GM19463 (cell line): ENCODE results near the gene CCNA2.

Source experiments
- ATAC-seq: cut with Tn5 transposase; IDR thresholded peaks from one replicate; pipeline ENCODE4 v1.9.1; 2021; ENCODE audit warnings: mild to moderate bottlenecking, moderate library complexity; ENCODE audit not compliant: unreplicated experiment

CCNA2 gene

DNA sequence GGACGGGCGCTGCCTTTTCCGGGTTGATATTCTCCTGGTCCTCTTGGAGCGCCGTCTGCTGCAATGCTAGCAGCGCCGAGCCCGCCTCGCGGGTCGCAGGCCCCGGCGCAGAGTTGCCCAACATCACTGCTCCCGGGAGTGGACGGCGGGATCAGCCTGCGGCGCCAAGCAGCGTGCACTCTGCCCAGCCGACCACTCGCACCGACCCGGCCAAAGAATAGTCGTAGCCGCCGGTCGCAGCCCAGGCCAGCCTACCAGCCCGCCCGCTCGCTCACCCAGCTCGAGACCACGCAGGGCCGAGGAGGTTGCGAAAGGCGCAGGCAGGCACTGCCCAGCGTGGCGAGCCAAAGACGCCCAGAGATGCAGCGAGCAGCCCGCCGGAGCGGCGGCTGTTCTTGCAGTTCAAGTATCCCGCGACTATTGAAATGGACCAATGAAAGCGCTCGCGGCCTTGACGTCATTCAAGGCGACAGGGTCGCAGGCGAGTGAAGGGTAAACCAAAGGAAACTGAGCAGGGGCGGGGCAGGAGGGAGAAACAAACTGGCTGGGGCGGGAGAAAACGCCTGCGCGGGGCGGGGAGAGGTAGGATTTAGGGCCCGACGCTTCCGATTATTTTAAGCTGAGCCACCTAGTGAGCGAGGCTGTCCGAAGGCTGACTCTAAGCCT, at the start of gene CCNA2:
Gene CCNA2 (minus strand): TSS at position 379 of the 666 bp plus-strand sequence. CDS start 255 bp downstream, at position 124.
- ATAC-seq, result peak; percentile 92

GRCh38 chr4:121869841-121870822, 46.4 kb upstream of the CCNA2 start, which contains the start of gene BBS7:
TSS of gene BBS7 (minus strand) at chr4:121870474. CDS start at chr4:121870313, 161 bp downstream.
- peak; percentile 99 for ATAC-seq

DNA sequence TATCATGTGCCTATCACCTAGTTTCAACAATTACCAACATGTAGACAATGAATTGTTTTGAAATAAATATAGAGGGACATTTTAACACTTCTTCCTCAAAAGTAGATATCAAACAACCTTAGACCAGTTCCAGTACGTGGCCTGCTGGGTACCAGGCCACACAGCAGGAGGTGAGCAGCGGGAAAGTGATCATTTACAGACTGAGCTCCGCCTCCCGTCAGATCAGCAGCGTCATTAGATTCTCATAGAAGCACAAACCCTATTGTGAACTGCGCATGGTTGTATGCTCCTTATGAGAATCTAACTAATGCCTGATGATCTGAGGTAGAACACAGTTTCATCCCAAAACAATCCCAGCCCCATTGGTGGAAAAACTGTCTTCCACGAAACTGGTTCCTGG, 40.1 kb upstream of the CCNA2 start:
- no peak for ATAC-seq

DNA sequence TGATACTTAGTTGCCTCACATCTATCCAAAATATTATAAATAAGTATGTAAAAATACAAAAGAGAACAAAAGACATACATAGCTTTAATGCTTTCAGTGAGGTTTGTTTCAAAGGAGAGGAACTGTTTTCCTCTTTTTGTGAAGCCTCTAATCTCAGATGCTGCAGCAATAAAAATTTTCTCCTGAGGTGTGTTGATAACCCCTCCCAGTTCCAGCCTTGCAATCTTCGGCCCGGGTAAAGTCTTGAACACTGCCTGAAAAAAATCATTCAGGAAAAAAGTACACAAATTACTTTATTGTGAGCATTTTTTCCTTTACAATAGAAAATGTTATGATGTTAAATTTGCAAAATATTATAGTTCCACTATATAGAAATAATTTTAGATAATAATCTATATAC, 37.7 kb upstream of the CCNA2 start:
- ATAC-seq, result no peak

DNA sequence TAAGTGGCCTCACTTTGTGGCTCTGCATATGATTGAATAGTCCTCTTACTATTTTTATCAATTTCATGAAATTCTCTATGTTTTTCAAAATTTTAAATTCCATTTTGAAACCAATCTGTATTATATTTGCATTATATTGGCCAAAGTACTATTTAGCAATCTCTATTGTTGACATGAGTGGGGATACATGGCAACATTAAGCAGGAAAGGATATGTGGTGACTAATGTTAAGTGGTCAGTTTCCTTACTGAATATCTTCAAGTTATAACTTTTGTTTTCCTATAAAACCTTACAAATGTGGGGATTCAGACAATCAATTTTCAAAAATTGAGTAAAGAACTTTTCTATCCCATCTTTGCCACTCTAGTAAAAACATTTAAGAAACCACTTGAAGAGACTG, 36.4 kb upstream of the CCNA2 start:
- ATAC-seq, result no peak

DNA sequence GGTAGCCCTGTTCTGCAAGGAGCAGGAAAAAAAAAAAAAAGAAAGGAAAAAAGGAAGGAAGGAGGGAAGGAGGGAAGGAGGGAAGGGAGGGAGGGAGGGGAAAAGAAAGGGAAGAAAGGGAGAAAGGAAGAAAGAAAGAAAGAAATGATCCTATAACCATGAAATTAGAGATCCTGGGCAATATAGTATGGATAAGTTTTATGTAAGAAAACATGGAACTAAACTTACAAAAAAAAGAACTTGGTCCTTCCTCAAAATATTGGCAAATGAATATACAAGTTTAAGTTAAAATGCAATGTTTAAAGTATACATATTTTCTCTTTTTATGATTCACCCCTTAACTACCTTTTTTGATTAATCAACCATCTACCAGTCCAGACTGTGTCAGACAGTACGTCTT, 27.7 kb upstream of the CCNA2 start:
- no peak for ATAC-seq

DNA sequence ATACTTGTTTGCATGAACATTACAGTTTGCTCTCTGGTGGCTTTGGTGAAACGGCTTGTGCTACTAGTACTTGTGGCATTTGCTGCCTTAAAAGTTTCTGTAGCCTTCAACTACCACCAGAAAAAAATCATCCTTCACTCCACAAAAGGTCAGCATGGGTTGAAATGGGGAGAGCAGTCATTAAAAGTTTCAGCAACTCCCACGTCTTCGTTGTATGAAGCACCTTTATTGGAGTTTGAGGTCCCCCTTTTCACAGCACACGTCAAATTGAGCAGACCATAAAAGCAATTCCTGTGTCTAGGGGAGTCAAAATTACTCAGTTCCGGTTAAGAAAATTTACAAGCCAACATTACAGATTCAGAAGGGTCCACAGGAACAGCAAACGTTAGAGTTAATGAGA, 23.0 kb upstream of the CCNA2 start:
- ATAC-seq, result no peak

DNA sequence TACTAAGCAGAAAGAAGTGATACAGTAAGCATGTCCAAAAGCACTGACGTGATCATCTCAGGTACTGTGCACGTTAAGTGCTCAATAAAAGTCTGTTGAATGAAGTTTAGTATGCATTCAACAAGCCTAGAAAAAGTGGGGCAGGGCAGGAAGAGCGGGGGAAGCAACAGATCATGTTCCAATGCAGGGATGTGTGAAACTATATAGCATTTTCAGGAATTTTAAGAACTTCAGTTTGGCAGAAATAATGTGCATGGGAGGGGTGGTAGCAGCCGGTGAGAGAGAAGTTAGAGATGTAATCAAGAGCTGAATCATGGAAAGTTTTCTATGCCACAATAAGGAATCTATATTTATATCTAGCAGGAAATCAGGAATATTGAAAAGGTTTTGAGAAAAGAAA, 19.2 kb upstream of the CCNA2 start:
- no peak for ATAC-seq

- no peak for ATAC-seq
These were observed 14.5 kb upstream of the CCNA2 start for GRCh38 chr4:121838136-121838535.

DNA sequence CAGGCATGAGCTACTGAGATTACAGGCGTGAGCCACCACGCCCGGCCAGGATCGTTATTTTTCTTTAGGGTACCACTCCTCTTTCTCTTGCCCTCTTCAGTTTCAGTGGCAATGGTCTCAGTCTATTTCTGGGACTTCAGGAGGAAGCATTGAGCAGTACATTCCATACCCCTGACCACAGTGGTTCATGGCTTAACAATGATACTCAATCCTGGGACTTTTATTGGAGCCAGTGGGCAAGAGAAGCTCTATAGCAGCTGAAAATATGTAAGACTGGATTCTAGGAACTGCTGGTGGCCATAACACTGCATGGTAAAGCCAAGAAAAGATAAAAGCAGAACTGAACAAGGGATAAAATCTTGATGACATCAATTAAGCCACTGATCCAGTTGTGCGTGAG, 5.8 kb upstream of the CCNA2 start:
- no peak for ATAC-seq

- ATAC-seq, result no peak
These were observed 4.2 kb upstream of the CCNA2 start for GRCh38 chr4:121827853-121828252.

- ATAC-seq, result no peak
These were observed 1.3 kb upstream of the CCNA2 start for GRCh38 chr4:121824950-121825349.

DNA sequence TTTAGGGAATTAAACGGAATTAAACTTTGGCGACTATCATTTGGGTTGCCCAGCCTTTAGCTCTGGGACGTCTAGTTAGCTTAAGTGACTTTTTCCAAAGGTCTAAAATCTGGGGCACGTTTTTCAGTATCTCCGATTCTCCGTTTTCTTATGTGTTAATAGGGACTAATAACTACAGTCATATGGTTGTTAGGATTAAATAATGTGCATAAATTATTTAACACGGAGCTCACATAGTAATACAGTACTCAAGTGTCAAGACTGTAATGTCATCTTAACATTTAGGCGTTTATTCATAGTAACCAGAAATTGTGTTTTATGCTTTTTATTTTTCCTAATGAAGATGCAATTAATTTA, 466 bp upstream of the CCNA2 start:
- ATAC-seq, result no peak

- peak; percentile 33 for ATAC-seq
These were observed 733 bp downstream of the CCNA2 start for GRCh38 chr4:121822796-121823504.

GRCh38 chr4:121822047-121822446, 1.6 kb downstream of the CCNA2 start:
- ATAC-seq, result no peak

DNA sequence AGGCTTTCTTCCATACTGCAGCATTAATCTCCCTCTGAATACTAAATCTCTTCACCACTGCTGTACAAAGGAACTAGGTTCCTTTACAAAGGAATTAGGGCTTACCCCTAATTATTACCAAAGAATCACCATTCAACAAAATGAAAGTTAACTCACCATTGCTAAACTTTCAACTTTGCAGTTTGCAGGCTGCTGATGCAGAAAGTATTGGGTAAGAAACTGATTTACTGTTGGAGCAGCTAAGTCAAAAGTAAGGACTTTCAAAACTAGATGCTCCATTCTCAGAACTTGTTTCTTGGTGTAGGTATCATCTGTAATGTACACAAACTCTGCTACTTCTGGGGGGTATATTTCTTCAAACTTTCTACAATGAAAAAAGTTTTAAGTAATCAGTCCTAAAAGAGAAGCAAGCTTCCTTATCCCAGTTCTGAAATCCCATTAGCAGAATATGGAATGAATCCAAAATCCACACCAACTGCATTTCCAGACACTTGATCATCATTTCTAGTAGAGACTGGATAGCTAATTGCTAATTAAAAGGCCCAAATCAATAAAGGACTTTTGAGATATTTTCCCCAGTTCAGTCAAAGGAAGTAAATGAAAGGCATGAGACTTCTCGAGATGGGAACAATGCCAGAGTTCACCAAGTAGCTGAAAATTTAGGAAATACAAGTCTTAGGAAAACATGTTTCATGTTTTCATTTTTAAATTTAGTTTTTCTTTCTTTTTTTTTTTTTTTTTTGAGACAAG, 4.3 kb downstream of the CCNA2 start:
- no peak for ATAC-seq

- ATAC-seq, result no peak
These were observed 5.5 kb downstream of the CCNA2 start for GRCh38 chr4:121818215-121818614.

DNA sequence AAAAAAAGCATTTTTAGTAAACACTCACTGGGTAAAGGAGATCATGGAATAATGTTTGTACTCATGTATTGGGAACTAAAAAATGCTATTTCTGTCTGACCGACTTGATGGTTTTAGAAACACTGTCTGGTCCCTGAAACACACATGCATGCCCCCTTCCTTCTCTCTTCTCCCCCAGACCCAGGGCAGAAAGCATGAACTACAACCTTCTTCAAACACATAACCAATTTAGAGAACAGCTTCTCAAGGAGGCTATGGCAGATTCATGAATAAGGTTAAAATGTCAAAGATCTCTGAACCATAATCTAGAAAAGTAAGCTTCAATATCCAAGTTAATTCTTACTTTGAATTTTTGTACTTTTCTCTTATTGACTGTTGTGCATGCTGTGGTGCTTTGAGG, 6.0 kb downstream of the CCNA2 start:
- no peak for ATAC-seq

DNA sequence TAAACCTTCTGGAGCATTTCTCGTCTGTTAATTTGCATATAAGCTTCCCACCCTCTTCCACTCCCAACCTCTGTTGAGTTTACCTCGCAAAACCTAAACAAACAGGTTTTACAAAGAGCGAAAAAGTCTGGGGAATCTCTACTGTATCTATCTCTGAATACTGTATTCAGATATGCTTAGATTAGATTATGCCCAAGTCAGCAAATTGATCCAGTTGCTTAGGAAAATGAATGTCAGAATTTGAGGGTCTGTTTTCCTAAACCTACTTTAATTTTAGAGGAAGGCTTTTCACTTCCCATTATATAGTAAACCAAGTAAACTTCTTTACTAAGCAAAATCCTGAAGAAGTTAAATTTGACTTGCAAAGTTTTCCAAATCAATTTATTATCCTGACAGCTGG, 6.7 kb downstream of the CCNA2 start:
- ATAC-seq, result no peak

DNA sequence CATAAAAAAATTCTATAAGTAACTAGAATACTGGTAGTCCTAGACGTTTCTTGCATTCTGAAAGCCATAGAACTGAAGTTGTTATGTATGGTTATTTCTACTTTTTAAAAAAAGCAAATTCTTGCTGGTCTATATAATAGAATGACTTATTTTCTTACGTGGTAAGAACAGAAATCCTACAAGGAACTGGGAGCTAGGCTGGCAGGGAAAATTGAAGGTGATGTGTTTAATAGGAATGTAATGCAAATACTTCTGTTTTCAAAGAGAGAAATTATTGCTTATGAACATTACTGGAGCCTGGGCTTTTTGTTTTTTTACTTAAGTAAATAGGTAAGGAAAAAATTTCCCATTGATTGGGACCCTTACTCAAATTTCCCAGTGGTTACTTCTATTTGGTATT, 8.9 kb downstream of the CCNA2 start:
- no peak for ATAC-seq

DNA sequence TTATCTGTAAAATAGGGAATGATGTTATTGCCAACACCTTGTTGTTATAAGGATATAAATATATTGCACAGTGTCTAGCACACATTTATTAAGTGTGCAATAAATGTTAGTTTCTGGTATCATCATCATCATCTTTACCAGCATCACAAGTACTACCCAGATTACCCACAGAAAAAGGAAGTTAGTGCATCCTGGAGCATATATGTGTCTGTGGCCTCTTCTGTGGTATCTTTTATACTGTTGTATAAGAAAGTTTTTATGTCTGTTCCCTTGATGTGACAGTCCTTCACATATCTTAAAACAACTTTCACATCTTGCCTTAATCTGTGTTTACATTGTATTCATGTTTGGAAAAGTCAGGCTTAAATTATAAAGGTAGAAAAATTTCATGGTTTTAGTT, 12.6 kb downstream of the CCNA2 start:
- no peak for ATAC-seq
